Cardiac muscle cell (in vitro differentiated cells and primary cell): ENCODE results near the gene GLRA3. TPM values are rescaled to one million over a fixed set of nuclear protein-coding genes. Genes with fewer than 3 reads are reported as not detected.

Experiments used
- DNase-seq, 2 donors: peaks; one replicate each; pipeline versions ENCODE4 v3.0.0 to v3.0.0-alpha.2; 2010 to 2017; ENCODE audit warnings: low read depth in 1 of 2, low spot score in 1 of 2
- H3K27ac ChIP-seq: fragments of 200-600 bp; sonication (generic); 2 replicates; pipeline ENCODE4 v1.5.1; 2016
- H3K27me3 ChIP-seq: fragments of 200-600 bp; sonication (generic); 2 replicates; pipeline ENCODE4 v1.6.0; 2016; ENCODE audit warnings: control low read depth
- H3K36me3 ChIP-seq: fragments of 200-600 bp; sonication (generic); 2 replicates; pipeline ENCODE4 v1.5.1; 2016; ENCODE audit warnings: control low read depth
- H3K4me1 ChIP-seq: fragments of 200-600 bp; sonication (generic); 2 replicates; pipeline ENCODE4 v1.8.1; 2017; ENCODE audit warnings: low read depth, mild to moderate bottlenecking, mixed run types
- H3K4me3 ChIP-seq: fragments of 200-600 bp; sonication (generic); 2 replicates; pipeline ENCODE4 v1.5.1; 2016; ENCODE audit warnings: mild to moderate bottlenecking
- H3K9me3 ChIP-seq: fragments of 200-600 bp; sonication (generic); 2 replicates; pipeline ENCODE4 v1.5.1; 2017; ENCODE audit warnings: low read depth, mild to moderate bottlenecking, control low read depth
- polyA plus RNA-seq: library from polyadenylated mRNA; unstranded; fragments of >200 nt; fragmentation: Nextera tagmentation; extraction: Ambion mirVana; gene quantifications from 2 replicates; pipeline ENCODE4 v1.2.1, GENCODE V29; 2016
- total RNA-seq: library from RNA; depleted of rRNA; stranded (reverse); fragments of >200 nt; gene quantifications from 2 replicates; pipeline ENCODE4 v1.2.3, GENCODE V29; 2016
- TF ChIP-seq, protein P1 (sequence below): IDR thresholded peaks from 2 replicates; pipeline ENCODE4 v1.5.1; 2012; ENCODE audit warnings: low read depth, mild to moderate bottlenecking, low read length

Gene GLRA3
- total and polyA plus RNA-seq, 2 experiments from 2014 or later = not detected

DNA sequence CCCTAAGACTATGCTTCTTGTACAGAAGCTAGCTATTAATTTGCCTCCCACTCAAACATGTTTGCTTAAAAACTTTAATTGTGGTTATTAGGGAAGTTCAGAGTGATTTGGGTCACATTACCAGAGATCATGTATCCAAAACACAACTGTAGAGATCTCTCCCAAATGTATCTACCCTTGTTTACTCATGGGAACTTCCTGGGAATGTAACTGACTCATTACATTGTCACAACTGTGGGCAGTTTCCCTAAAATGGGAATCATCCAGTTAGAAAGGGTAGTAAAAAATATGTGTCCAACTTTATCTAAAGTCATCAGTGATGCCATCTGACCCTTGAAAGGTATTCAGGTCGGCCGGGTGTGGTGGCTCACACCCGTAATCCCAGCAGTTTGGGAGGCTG, 40.3 kb upstream of the GLRA3 start:
- DNase-seq = no peak
- Histone ChIP-seq H3K27me3 (no peaks in the 10 kb centered on the region), H3K4me3 (no peak overlapping the region), H3K4me1 (peaks cover 11% of the 10 kb centered on the region), H3K27ac (no peak overlapping the region), H3K9me3 (no peaks in the 10 kb centered on the region), H3K36me3 (no peaks in the 10 kb centered on the region)
- TF ChIP-seq, protein P1, sequence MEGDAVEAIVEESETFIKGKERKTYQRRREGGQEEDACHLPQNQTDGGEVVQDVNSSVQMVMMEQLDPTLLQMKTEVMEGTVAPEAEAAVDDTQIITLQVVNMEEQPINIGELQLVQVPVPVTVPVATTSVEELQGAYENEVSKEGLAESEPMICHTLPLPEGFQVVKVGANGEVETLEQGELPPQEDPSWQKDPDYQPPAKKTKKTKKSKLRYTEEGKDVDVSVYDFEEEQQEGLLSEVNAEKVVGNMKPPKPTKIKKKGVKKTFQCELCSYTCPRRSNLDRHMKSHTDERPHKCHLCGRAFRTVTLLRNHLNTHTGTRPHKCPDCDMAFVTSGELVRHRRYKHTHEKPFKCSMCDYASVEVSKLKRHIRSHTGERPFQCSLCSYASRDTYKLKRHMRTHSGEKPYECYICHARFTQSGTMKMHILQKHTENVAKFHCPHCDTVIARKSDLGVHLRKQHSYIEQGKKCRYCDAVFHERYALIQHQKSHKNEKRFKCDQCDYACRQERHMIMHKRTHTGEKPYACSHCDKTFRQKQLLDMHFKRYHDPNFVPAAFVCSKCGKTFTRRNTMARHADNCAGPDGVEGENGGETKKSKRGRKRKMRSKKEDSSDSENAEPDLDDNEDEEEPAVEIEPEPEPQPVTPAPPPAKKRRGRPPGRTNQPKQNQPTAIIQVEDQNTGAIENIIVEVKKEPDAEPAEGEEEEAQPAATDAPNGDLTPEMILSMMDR = no peak

- Histone ChIP-seq H3K4me3 (no peak overlapping the region), H3K27me3 (no peaks in the 10 kb centered on the region), H3K36me3 (no peaks in the 10 kb centered on the region), H3K4me1 (peaks cover 11% of the 10 kb centered on the region), H3K9me3 (no peaks in the 10 kb centered on the region), H3K27ac (no peak overlapping the region)
- TF ChIP-seq, protein P1 = no peak
- no peak for DNase-seq
Observed at GRCh38 chr4:174867903-174868302, 38.9 kb upstream of the GLRA3 start.

DNA sequence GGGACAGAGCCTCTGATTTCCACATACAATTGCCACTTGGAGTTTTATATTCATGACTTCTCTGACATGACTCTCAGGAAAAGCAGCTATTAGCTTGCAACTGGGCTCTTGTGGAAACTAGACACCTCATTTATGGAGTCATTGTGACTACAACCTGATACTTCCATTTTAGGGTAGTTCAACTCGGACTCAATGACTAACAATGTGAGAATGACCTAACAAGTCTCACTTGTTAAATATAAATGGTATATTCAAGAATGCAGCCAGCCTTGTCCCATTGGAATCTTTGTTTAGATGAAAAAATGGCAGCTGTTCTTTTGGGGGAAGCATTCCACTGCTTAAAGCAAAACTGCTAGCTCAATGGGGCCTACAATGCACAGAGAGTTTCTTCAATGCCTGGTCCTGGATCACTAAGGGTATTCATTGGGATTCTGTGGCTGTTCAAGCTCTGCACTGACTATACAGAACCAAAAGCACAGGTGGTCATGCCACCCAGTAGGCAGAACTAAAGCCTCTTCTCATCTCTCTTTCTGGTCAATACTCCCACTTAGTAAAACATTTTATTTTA, 36.5 kb upstream of the GLRA3 start:
- H3K36me3 ChIP-seq = no peaks in the 10 kb centered on the region
- no peak for DNase-seq

DNA sequence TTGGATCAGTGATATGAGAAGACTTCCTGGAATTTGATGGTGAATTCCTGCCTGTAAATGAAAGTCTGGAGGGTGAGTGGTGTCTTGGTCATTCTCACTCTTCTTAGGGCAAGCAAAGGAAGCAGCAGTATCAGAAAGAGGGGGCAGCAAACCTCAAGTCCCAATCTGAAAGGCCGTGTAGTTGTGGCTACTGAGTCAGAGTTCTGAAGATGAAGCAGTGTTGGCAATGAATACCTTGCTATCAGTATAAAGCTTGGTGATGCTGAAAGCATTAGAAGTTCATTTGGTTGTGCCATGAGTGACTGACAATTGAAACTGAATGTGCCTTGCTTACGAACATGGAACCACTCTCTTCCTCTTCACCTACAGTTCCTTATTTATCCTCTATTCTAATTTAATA, 35.0 kb upstream of the GLRA3 start:
- TF ChIP-seq, protein P1 = no peak
- no peak overlapping the region for H3K4me3 ChIP-seq
- H3K27ac ChIP-seq = no peak overlapping the region
- no peak for DNase-seq
- H3K36me3 ChIP-seq = no peaks in the 10 kb centered on the region
- no peaks in the 10 kb centered on the region for H3K9me3 ChIP-seq
- H3K27me3 ChIP-seq = no peaks in the 10 kb centered on the region
- H3K4me1 ChIP-seq = no peaks in the 10 kb centered on the region

More for the DNA sequence above, 36.5 kb upstream of the GLRA3 start:
- H3K9me3 ChIP-seq = no peaks in the 10 kb centered on the region
- no peak overlapping the region for H3K27ac ChIP-seq
- no peaks in the 10 kb centered on the region for H3K4me1 ChIP-seq
- TF ChIP-seq, protein P1 = no peak
- no peak overlapping the region for H3K4me3 ChIP-seq
- H3K27me3 ChIP-seq = no peaks in the 10 kb centered on the region

DNA sequence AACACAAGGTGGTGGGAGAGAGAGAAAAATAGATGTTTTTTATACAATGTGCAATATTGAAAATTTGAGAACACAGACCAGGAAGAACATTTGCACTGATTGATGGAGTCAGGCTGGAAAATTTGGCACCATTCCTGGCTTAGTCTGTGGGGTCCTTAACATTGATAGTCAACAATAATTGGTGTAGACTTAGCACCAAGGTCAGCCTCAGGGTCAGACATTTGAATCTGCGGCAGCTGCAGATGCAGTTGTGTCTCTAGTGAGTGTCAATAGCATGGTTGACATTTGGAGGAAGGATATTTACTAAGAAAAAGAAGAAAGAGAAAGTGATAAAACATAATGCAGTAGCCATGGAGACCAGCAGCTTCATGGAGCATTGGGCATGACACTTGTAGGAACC, 31.5 kb upstream of the GLRA3 start:
- no peaks in the 10 kb centered on the region for H3K36me3 ChIP-seq
- TF ChIP-seq, protein P1 = no peak

More for the DNA sequence above, 31.5 kb upstream of the GLRA3 start:
- no peak overlapping the region for H3K4me3 ChIP-seq
- no peak overlapping the region for H3K27ac ChIP-seq
- H3K9me3 ChIP-seq = no peaks in the 10 kb centered on the region
- no peaks in the 10 kb centered on the region for H3K4me1 ChIP-seq
- H3K27me3 ChIP-seq = no peaks in the 10 kb centered on the region
- no peak for DNase-seq
